Gastroesophageal sphincter (tissue), 4 donors: ENCODE results near the gene NME5. TPM values are rescaled to one million over a fixed set of nuclear protein-coding genes. Genes with fewer than 3 reads are reported as not detected.
"Not testable (repeated sequence)": the region's sequence is repeated elsewhere in the genome, so short reads cannot be mapped to it uniquely, and the experiment has no call there.

Experiments used
- ATAC-seq: fragments of 150-250 bp; one replicate; pipeline ENCODE4 v1.9.1; 2016; ENCODE audit warnings: mild to moderate bottlenecking, moderate library complexity
- H3K27ac ChIP-seq, 4 donors: fragments of 200-600 bp; sonication (generic) in 3 of 4; 1 replicate in 3 of 4; 2 replicates in 1 of 4; pipeline ENCODE4 v1.5.1; 2016 to 2019
- H3K27me3 ChIP-seq: fragments of 200-600 bp; sonication (generic); one replicate; pipeline ENCODE4 v1.5.1; 2019
- H3K36me3 ChIP-seq, 2 donors: fragments of 200-600 bp; sonication (generic); one replicate each; pipeline ENCODE4 v1.5.1; 2019; ENCODE audit warnings: control low read depth in 1 of 2
- H3K4me1 ChIP-seq, 3 donors: fragments of 200-600 bp; sonication (generic); 1 replicate in 2 of 3; 2 replicates in 1 of 3; pipeline ENCODE4 v1.5.1; 2016 to 2019; ENCODE audit warnings: control low read depth in 2 of 3
- H3K4me3 ChIP-seq, 2 donors: fragments of 200-600 bp; sonication (generic); one replicate each; pipeline ENCODE4 v1.5.1; 2019; ENCODE audit warnings: mild to moderate bottlenecking in 1 of 2, moderate library complexity in 1 of 2
- H3K9me3 ChIP-seq, 3 donors: fragments of 200-600 bp; sonication (generic); one replicate each; pipeline ENCODE4 v1.5.1; 2017 to 2019; ENCODE audit warnings: control low read depth in 2 of 3
- EP300 ChIP-seq: sonication (generic); formaldehyde crosslinking; IDR thresholded peaks from one replicate; pipeline ENCODE4 v1.6.1; 2017; ENCODE audit warnings: antibody characterized with exemption, mild to moderate bottlenecking
- POLR2A ChIP-seq, 2 donors: fragments of 450-650 bp; IDR thresholded peaks; one replicate each; pipeline ENCODE4 v1.6.1; 2017; ENCODE audit warnings: antibody characterized with exemption in 2 of 2, mild to moderate bottlenecking in 2 of 2, moderate library complexity in 1 of 2
- POLR2AphosphoS5 ChIP-seq: sonication (generic); formaldehyde crosslinking; IDR thresholded peaks from one replicate; pipeline ENCODE4 v1.6.1; 2017; ENCODE audit warnings: antibody characterized with exemption
- WGBS, 2 donors: methylation state at CpG; one replicate each; pipeline ENCODE4 v1.1.5; 2018; ENCODE audit warnings: low coverage in 1 of 2; 5-methylcytosine and 5-hydroxymethylcytosine counted together
- small RNA-seq, 4 donors: library from RNA; depleted of rRNA; stranded (forward); fragments of <200 nt; gene quantifications; one replicate each; pipeline ENCODE3, GENCODE V24; 2016
- total RNA-seq, 4 donors: library from RNA; depleted of rRNA; stranded (reverse); fragments of >200 nt; gene quantifications; one replicate each; pipeline ENCODE4 v1.1.0, GENCODE V29; 2016
- TF ChIP-seq, protein P1 (sequence below), 4 experiments: fragments of 200-600 bp in 2 of 4; fragments of 450-650 bp in 2 of 4; sonication (generic) in 1 of 4; IDR thresholded peaks; one replicate each; pipeline ENCODE4 v1.5.1; 2017 to 2019; ENCODE audit warnings: antibody characterized with exemption in 4 of 4, mild to moderate bottlenecking in 2 of 4, moderate library complexity in 2 of 4

Gene NME5
- total RNA-seq, 4 donors from 2014 or later = 1.2 to 10.6 (median 2.8) TPM

DNA sequence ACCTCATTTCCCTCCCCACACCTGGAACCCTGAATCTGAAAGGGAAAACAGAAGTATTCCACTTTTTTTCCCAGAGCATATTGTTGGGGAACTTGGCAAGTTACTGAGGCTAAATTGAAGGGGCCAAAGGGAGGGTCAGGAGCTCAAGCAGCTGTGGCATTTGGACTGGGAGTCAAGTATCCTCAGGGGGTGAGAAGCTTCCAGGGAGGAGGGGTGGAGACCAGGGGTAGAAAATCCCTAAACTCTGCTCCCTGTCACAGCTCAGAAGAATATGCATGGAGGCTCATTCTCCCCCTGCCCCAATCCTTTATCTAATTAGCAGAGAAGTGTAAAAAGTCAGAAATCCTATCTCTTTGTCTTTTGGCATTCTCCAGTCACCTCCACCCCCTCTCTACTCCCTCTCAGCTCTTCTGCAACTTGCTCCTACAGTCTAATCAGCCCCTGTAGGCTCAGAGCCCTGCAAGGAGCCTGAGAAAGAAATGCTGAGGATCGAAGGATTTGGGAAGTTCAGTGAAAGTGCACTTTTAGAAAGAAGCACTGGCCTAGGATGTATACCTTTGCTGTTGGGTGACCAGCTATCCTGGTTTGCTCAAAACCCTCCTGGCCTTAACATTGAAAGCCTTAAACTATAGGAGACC, 61.1 kb downstream of the NME5 start:
- no peak for ATAC-seq
- TF ChIP-seq POLR2A (IDR thresholded peaks at IDR 0.05) = no peak

DNA sequence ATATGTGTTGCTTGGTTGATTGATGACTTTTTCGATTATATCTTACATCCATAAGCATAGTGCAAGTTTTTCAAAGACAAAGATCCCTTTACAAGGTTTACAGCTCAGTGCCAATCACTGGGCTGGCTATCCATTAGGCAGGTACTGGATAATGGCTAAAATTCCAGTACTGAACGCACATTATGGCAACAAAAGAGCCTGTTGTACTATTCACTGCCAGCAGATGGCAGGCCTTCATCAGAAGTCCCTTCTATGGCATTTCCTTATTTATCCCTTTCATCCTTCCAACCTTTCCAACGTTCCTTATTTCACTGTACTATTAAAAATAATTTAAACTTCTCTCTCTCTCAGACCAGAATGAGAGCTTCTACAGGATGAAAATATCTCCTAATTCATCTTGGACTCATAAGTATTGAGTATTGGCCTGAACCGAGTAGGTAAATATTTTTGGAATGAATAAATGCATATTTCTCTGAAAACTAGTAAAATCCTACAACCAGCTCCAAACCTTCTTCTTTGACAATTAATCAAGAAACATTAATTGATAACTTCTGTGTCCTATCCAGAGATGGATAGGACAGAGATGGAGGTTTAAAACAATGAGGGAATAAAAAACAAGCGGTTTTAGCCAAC, 62.0 kb downstream of the NME5 start:
- no peak for TF ChIP-seq EP300
- TF ChIP-seq, protein P1, sequence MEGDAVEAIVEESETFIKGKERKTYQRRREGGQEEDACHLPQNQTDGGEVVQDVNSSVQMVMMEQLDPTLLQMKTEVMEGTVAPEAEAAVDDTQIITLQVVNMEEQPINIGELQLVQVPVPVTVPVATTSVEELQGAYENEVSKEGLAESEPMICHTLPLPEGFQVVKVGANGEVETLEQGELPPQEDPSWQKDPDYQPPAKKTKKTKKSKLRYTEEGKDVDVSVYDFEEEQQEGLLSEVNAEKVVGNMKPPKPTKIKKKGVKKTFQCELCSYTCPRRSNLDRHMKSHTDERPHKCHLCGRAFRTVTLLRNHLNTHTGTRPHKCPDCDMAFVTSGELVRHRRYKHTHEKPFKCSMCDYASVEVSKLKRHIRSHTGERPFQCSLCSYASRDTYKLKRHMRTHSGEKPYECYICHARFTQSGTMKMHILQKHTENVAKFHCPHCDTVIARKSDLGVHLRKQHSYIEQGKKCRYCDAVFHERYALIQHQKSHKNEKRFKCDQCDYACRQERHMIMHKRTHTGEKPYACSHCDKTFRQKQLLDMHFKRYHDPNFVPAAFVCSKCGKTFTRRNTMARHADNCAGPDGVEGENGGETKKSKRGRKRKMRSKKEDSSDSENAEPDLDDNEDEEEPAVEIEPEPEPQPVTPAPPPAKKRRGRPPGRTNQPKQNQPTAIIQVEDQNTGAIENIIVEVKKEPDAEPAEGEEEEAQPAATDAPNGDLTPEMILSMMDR (IDR thresholded peaks at IDR 0.05) = peak; percentile 76 to 89 (median 84)
- peaks cover 0 to 9% (median 0%) of the 10 kb centered on the region in 3 donors for H3K4me1 ChIP-seq
- no peaks in the 10 kb centered on the region for H3K27me3 ChIP-seq
- WGBS, 2 donors = 0 to 27% methylated on average over 4 to 5 of the region's 5 CpGs
- H3K9me3 ChIP-seq = no peaks in the 10 kb centered on the region
- H3K4me3 ChIP-seq = no peak overlapping the region
- H3K27ac ChIP-seq = no peak overlapping the region
- ATAC-seq = peak; percentile 67
- H3K36me3 ChIP-seq = no peaks in the 10 kb centered on the region

More for the DNA sequence above, 61.1 kb downstream of the NME5 start:
- Histone ChIP-seq H3K4me1 (peaks cover 0 to 9% (median 0%) of the 10 kb centered on the region in 3 donors), H3K27me3 (no peaks in the 10 kb centered on the region), H3K36me3 (no peaks in the 10 kb centered on the region), H3K4me3 (no peak overlapping the region), H3K9me3 (no peaks in the 10 kb centered on the region), H3K27ac (no peak overlapping the region)
- WGBS, 2 donors = no CpG with 5 or more reads among the region's 1 CpG

DNA sequence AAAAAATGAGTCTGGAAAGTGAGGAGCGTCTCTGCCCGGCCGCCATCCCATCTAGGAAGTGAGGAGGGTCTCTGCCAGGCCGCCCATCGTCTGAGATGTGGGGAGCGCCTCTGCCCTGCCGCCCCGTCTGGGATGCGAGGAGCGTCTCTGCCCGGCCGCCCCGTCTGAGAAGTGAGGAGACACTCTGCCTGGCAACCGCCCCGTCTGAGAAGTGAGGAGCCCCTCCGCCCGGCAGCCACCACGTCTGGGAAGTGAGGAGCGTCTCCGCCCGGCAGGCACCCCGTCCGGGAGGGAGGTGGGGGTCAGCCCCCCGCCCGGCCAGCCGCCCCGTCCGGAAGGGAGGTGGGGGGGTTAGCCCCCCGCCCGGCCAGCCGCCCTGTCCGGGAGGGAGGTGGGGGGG, 69.2 kb downstream of the NME5 start:
- not testable (repeated sequence) for H3K27ac ChIP-seq, H3K27me3 ChIP-seq, H3K4me1 ChIP-seq, H3K9me3 ChIP-seq, H3K4me3 ChIP-seq, H3K36me3 ChIP-seq, ATAC-seq
- no CpG with 5 or more reads among the region's 32 CpGs for WGBS, 2 donors

DNA sequence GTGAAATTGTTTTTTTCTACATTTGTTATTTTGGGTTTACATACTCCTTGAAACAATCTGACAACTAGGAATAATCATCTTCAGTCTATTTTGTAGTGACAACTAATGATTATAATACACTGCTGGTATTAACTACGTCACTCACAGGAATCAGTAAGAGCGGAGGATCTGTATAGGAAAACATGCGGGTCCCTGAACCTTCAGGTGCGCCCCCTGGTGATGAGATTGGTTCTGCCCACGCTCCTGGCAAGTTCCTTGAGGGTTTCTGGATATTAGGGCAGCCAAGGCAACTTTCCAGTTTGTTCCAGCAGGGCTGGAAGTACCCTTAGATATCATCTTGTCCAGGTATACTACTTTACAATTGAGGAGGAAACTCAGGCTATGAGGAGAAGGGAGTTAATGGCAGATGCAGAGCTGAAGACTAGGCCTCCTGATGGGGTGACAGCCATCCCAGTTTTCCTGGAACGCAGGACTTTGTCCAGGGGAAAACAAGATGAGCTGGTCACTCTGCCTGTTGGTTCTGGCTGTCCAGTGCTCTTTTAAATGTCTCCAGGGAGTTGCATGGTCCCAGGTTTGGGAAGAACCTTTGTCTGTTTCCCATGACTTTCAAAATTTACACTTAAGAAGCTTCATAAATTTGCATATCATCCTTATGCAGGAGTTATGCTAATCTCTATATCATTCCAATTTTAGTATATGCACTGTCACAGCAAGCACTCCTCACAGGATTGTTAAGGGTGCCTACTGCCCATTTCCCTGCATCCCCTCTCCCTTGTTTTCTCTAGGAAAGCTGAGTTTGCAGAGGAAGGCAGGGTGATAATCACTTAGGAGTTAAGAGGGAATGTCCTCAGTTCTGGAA, 70.3 kb downstream of the NME5 start:
- WGBS, 2 donors = 12 to 63% methylated on average over 1 to 6 of the region's 6 CpGs
- H3K27me3 ChIP-seq = no peaks in the 10 kb centered on the region
- peak; percentile 78 for ATAC-seq
- TF ChIP-seq POLR2AphosphoS5 (no peak), POLR2A (IDR thresholded peaks at IDR 0.05) (no peak), EP300 (no peak)
- TF ChIP-seq, protein P1 (IDR thresholded peaks at IDR 0.05) = peak; percentile 71 to 79 (median 76)
- no peak overlapping the region for H3K27ac ChIP-seq
- H3K36me3 ChIP-seq = no peaks in the 10 kb centered on the region
- H3K4me3 ChIP-seq = no peak overlapping the region
- no peaks in the 10 kb centered on the region for H3K4me1 ChIP-seq
- no peaks in the 10 kb centered on the region for H3K9me3 ChIP-seq

DNA sequence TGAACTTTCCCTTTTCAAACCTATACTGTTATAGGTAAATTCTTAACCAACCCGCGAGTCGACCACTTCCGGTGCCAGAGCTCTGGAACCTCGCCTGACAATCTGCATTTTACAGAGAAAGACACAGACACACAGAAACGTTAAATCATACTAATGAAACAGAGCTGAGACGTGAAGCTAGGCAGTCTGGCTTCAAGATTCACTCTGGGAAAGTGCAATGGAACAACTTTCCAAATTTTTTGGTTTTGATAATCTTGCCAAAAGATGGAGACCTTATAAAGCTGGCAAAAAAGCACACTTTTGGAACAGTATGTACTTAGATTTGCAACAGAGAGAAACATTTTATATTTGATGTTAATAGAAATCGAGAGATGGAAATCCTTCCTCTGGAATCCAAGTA, 71.3 kb downstream of the NME5 start:
- WGBS, 2 donors = 73 to 87% methylated on average over 8 of the region's 8 CpGs
- Histone ChIP-seq H3K4me3 (no peak overlapping the region), H3K9me3 (no peaks in the 10 kb centered on the region), H3K4me1 (no peaks in the 10 kb centered on the region), H3K36me3 (no peaks in the 10 kb centered on the region), H3K27me3 (no peaks in the 10 kb centered on the region), H3K27ac (no peak overlapping the region)
- ATAC-seq = no peak
- TF ChIP-seq, protein P1 (IDR thresholded peaks at IDR 0.05) = no peak
- TF ChIP-seq POLR2AphosphoS5 = no peak
- no peak for TF ChIP-seq EP300
- TF ChIP-seq POLR2A (IDR thresholded peaks at IDR 0.05) = no peak

Small RNAs within 50 kb of the gene (small RNA-seq; reads per million reads assigned to genes)
- 0 reads per million in 4 donors for gene RNU6-1148P
- 0 to 0.86 (median 0.06) reads per million in 4 donors for gene RNU6-460P
- gene RNU6-888P = 0 to 0.27 (median 0) reads per million in 4 donors

Other genes starting within 250 kb of the NME5 start
- under 1 TPM in 1 of 4 donors, not detected in 3; 0.15 TPM for gene PKD2L2, start 250.0 kb downstream of the NME5 start, total RNA-seq
- gene FAM13B, start 106.3 kb downstream of the NME5 start, total RNA-seq = 100 to 1,000 TPM in 1 of 4 donors, 10 to 100 TPM in 3; 44.1 to 102 (median 76.6) TPM
- not detected for gene WNT8A, start 55.4 kb downstream of the NME5 start, total RNA-seq
- 10 to 100 TPM; 33.7 to 50.9 (median 38.9) TPM for gene BRD8, start 39.2 kb upstream of the NME5 start, total RNA-seq
- 1 to 10 TPM in 1 of 4 donors, under 1 TPM in 1, not detected in 2; 0.12 to 2.0 TPM for gene KIF20A, start 39.7 kb upstream of the NME5 start, total RNA-seq
- 10 to 100 TPM; 19.3 to 22.3 (median 19.8) TPM for gene CDC23, start 73.9 kb upstream of the NME5 start, total RNA-seq
- 1 to 10 TPM in 3 of 4 donors, under 1 TPM in 1; 0.40 to 6.4 (median 1.7) TPM for gene GFRA3, start 135.2 kb upstream of the NME5 start, total RNA-seq
- under 1 TPM in 1 of 4 donors, not detected in 3; 0.45 TPM for gene CDC25C, start 192.4 kb upstream of the NME5 start, total RNA-seq
- gene FAM53C, start 198.8 kb upstream of the NME5 start, total RNA-seq = 10 to 100 TPM; 26.3 to 30.5 (median 29.8) TPM
- gene KDM3B, start 213.3 kb upstream of the NME5 start, total RNA-seq = 10 to 100 TPM; 63.4 to 94.0 (median 77.8) TPM